CD14-positive monocyte (primary cell): ENCODE data around the gene CACNA1H. TPM values are rescaled to one million over a fixed set of nuclear protein-coding genes. Genes with fewer than 3 reads are reported as not detected.
A peak's percentile ranks its signal among the peaks of the same experiment; 100 is the strongest.

ENCODE experiments used
- DNase-seq, 3 donors: peaks; one replicate each; pipeline ENCODE4 v3.0.0-alpha.2; 2011 to 2022
- H2AFZ ChIP-seq: 2 replicates; pipeline ENCODE4 v1.6.0; 2012; ENCODE audit warnings: mild to moderate bottlenecking, low read depth, low read length, inconsistent platforms; ENCODE audit not compliant: insufficient read depth, poor library complexity, severe bottlenecking
- H3K27ac ChIP-seq, 2 donors: 1 replicate in 1 of 2; 2 replicates in 1 of 2; pipeline ENCODE4 v1.5.1; 2012 to 2013; ENCODE audit warnings: low read length in 2 of 2, control low read depth in 1 of 2, inconsistent platforms in 1 of 2, low read depth in 1 of 2, mild to moderate bottlenecking in 1 of 2
- H3K27me3 ChIP-seq, 2 donors: one replicate each; pipeline versions ENCODE4 v1.6.0 to v1.6.1; 2011 to 2013; ENCODE audit warnings: low read length in 2 of 2; ENCODE audit not compliant: control insufficient read depth in 2 of 2, insufficient read depth in 2 of 2
- H3K36me3 ChIP-seq, 2 donors: replicated peaks in 1 of 2; 1 replicate in 1 of 2; 2 replicates in 1 of 2; pipeline versions ENCODE4 v1.5.1 to v1.6.1; 2012 to 2013; ENCODE audit warnings: low read length in 2 of 2, control low read depth in 1 of 2, inconsistent platforms in 1 of 2, mild to moderate bottlenecking in 1 of 2; ENCODE audit not compliant: insufficient read depth in 2 of 2, control insufficient read depth in 1 of 2
- H3K4me1 ChIP-seq, 2 donors: 1 replicate in 1 of 2; 2 replicates in 1 of 2; pipeline versions ENCODE4 v1.5.1 to v1.6.1; 2012 to 2013; ENCODE audit warnings: low read length in 2 of 2, control low read depth in 1 of 2, inconsistent platforms in 1 of 2, mild to moderate bottlenecking in 1 of 2, moderate library complexity in 1 of 2; ENCODE audit not compliant: insufficient read depth in 2 of 2, control insufficient read depth in 1 of 2
- H3K4me2 ChIP-seq: replicated peaks from 2 replicates; pipeline ENCODE3; 2012; ENCODE audit warnings: low read length, moderate library complexity, mild to moderate bottlenecking; ENCODE audit not compliant: poor library complexity, severe bottlenecking; ENCODE audit errors: extremely low read depth
- H3K4me3 ChIP-seq, 3 experiments: fragments of 200-600 bp in 1 of 3; sonication (generic) in 1 of 3; replicated peaks in 1 of 3; 1 replicate in 2 of 3; 2 replicates in 1 of 3; pipeline ENCODE4 v1.5.1; 2011 to 2013; ENCODE audit warnings: low read length in 3 of 3, mild to moderate bottlenecking in 3 of 3, control low read depth in 2 of 3, low read depth in 2 of 3, inconsistent platforms in 1 of 3, moderate library complexity in 1 of 3
- H3K79me2 ChIP-seq: 2 replicates; pipeline ENCODE4 v1.6.0; 2012; ENCODE audit warnings: mild to moderate bottlenecking, control low read depth, inconsistent platforms, low read length, moderate library complexity; ENCODE audit not compliant: insufficient read depth
- H3K9ac ChIP-seq: 2 replicates; pipeline ENCODE4 v1.6.0; 2017; ENCODE audit warnings: low read length, mild to moderate bottlenecking; ENCODE audit not compliant: insufficient read depth, poor library complexity, severe bottlenecking
- H3K9me3 ChIP-seq, 2 donors: replicated peaks in 1 of 2; 1 replicate in 1 of 2; 2 replicates in 1 of 2; pipeline versions ENCODE4 v1.5.1 to v1.6.1; 2012 to 2013; ENCODE audit warnings: low read length in 2 of 2, control low read depth in 1 of 2; ENCODE audit not compliant: control insufficient read depth in 1 of 2, insufficient read depth in 1 of 2
- H4K20me1 ChIP-seq: 2 replicates; pipeline ENCODE4 v1.6.0; 2012; ENCODE audit warnings: mild to moderate bottlenecking, low read length, control low read depth, moderate library complexity; ENCODE audit not compliant: insufficient read depth
- H3K27ac Mint-ChIP-seq, 7 donors: one replicate each; pipeline ENCODE4 v1.8.0; 2020; ENCODE audit warnings: mild to moderate bottlenecking in 7 of 7, mixed read lengths in 7 of 7, moderate library complexity in 6 of 7, inconsistent platforms in 2 of 7
- H3K27me3 Mint-ChIP-seq, 3 donors: one replicate each; pipeline ENCODE4 v1.8.0; 2021 to 2022; ENCODE audit warnings: low read depth in 3 of 3, mild to moderate bottlenecking in 3 of 3, mixed read lengths in 3 of 3, moderate library complexity in 3 of 3, inconsistent platforms in 1 of 3
- H3K36me3 Mint-ChIP-seq, 2 donors: one replicate each; pipeline ENCODE4 v1.8.0; 2020; ENCODE audit warnings: mixed read lengths in 2 of 2, inconsistent platforms in 1 of 2, mild to moderate bottlenecking in 1 of 2
- H3K4me1 Mint-ChIP-seq: one replicate; pipeline ENCODE4 v1.8.0; 2020; ENCODE audit warnings: mild to moderate bottlenecking, mixed read lengths
- H3K4me3 Mint-ChIP-seq, 2 donors: one replicate each; pipeline ENCODE4 v1.8.0; 2020; ENCODE audit warnings: mild to moderate bottlenecking in 2 of 2, mixed read lengths in 2 of 2, moderate library complexity in 1 of 2
- H3K9me3 Mint-ChIP-seq, 7 donors: one replicate each; pipeline ENCODE4 v1.8.0; 2020 to 2022; ENCODE audit warnings: mixed read lengths in 7 of 7, mild to moderate bottlenecking in 6 of 7, moderate library complexity in 6 of 7, inconsistent platforms in 2 of 7
- WGBS: methylation state at CpG from one replicate; pipeline ENCODE4 v1.1.5; 2013; ENCODE audit warnings: missing lambda C conversion rate; ENCODE audit not compliant: insufficient coverage; 5-methylcytosine and 5-hydroxymethylcytosine counted together
- intact Hi-C, 2 donors: fragments of 100-400 bp; cut with micrococcal nuclease; formaldehyde crosslinking; loops; one replicate each; pipeline versions ENCODE4 v1.15.0 to v1.15.1; 2023
- polyA plus RNA-seq, 3 donors: library from polyadenylated mRNA; depleted of rRNA in 1 of 3; unstranded in 2 of 3; stranded (reverse) in 1 of 3; fragments of 300-500 nt in 2 of 3; fragments of >200 nt in 1 of 3; fragmentation: Illumina TruSeq in 2 of 3; gene quantifications; 1 replicate in 2 of 3; 2 replicates in 1 of 3; pipeline ENCODE4 v1.2.3, GENCODE V29; 2012 to 2021
- TF ChIP-seq, protein P1 (sequence below): fragments of 200-600 bp; IDR thresholded peaks from one replicate; pipeline ENCODE4 v1.8.0; 2022; ENCODE audit warnings: antibody characterized with exemption, mild to moderate bottlenecking

The CACNA1H gene
- polyA plus RNA-seq, 3 donors = not detected

- Mint-ChIP-seq H3K27ac (peak overlapping the region in 1 of 7 donors; percentile 35), H3K27me3 (peaks cover 0 to 6% (median 0%) of the 10 kb centered on the region in 3 donors), H3K4me3 (no peak overlapping the region), H3K4me1 (no peaks in the 10 kb centered on the region), H3K9me3 (peaks cover 0 to 5% (median 0%) of the 10 kb centered on the region in 7 donors), H3K36me3 (no peaks in the 10 kb centered on the region)
- Histone ChIP-seq H3K4me1 (no peaks in the 10 kb centered on the region), H3K9me3 (no peaks in the 10 kb centered on the region), H3K27me3 (no peaks in the 10 kb centered on the region), H3K9ac (no peak overlapping the region), H3K27ac (no peak overlapping the region), H3K36me3 (no peaks in the 10 kb centered on the region), H2AFZ (no peak overlapping the region), H4K20me1 (no peaks in the 10 kb centered on the region), H3K4me2 (no peak overlapping the region), H3K4me3 (no peak overlapping the region), H3K79me2 (no peaks in the 10 kb centered on the region)
- intact Hi-C loops = loop anchor here in 1 of 2 donors (10.0 kb wide), 1 partner anchor 46 kb away; no protein-coding TSS in a partner anchor
- no peak for DNase-seq
- WGBS = 90% methylated on average over 23 of the region's 24 CpGs
- TF ChIP-seq, protein P1, sequence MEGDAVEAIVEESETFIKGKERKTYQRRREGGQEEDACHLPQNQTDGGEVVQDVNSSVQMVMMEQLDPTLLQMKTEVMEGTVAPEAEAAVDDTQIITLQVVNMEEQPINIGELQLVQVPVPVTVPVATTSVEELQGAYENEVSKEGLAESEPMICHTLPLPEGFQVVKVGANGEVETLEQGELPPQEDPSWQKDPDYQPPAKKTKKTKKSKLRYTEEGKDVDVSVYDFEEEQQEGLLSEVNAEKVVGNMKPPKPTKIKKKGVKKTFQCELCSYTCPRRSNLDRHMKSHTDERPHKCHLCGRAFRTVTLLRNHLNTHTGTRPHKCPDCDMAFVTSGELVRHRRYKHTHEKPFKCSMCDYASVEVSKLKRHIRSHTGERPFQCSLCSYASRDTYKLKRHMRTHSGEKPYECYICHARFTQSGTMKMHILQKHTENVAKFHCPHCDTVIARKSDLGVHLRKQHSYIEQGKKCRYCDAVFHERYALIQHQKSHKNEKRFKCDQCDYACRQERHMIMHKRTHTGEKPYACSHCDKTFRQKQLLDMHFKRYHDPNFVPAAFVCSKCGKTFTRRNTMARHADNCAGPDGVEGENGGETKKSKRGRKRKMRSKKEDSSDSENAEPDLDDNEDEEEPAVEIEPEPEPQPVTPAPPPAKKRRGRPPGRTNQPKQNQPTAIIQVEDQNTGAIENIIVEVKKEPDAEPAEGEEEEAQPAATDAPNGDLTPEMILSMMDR = no peak
Observed at GRCh38 chr16:1218930-1219611, 66.2 kb downstream of the CACNA1H start.

GRCh38 chr16:1220098-1220728 lies 67.3 kb downstream of the CACNA1H start:
- H3K27ac ChIP-seq = no peak overlapping the region
- no peak overlapping the region for H3K4me3 Mint-ChIP-seq
- no peak overlapping the region for H3K4me2 ChIP-seq
- no peaks in the 10 kb centered on the region for H3K36me3 Mint-ChIP-seq
- H3K9me3 ChIP-seq = no peaks in the 10 kb centered on the region
- 94% methylated on average over 45 of the region's 55 CpGs for WGBS
- no peak overlapping the region for H3K9ac ChIP-seq
- H3K4me1 ChIP-seq = no peaks in the 10 kb centered on the region
- no peak overlapping the region for H3K4me3 ChIP-seq
- no peak for DNase-seq
- H3K27me3 ChIP-seq = no peaks in the 10 kb centered on the region
- no peaks in the 10 kb centered on the region for H3K4me1 Mint-ChIP-seq
- H3K27ac Mint-ChIP-seq = no peak overlapping the region
- H3K9me3 Mint-ChIP-seq = peaks cover 0 to 2% (median 0%) of the 10 kb centered on the region in 7 donors
- H3K27me3 Mint-ChIP-seq = peaks cover 0 to 5% (median 0%) of the 10 kb centered on the region in 3 donors
- H4K20me1 ChIP-seq = no peaks in the 10 kb centered on the region
- TF ChIP-seq, protein P1 = no peak
- intact Hi-C loops = no loop called here
- no peaks in the 10 kb centered on the region for H3K79me2 ChIP-seq
- H3K36me3 ChIP-seq = no peaks in the 10 kb centered on the region
- H2AFZ ChIP-seq = no peak overlapping the region
